ENCODE data around the gene ZDHHC5. TPM values are rescaled to one million over a fixed set of nuclear protein-coding genes. Genes with fewer than 3 reads are reported as not detected.

Gene ZDHHC5
- total RNA-seq (53.8 and 56.2 TPM in 2 replicates), polyA plus RNA-seq (31.5 and 33.7 TPM in 2 replicates), polyA minus RNA-seq (18.0 and 35.9 TPM in 2 replicates)
- total RNA-seq (2013) = 22.7 TPM

- Mint-ChIP-seq H3K9me3 (ENCODE audit: insufficient read depth) (no peaks in the 10 kb centered on the region), H3K4me1 (peaks cover 50% of the 10 kb centered on the region), H3K27ac (peak within 1 kb of the TSS; percentile 100), H3K27me3 (no peaks in the 10 kb centered on the region), H3K4me3 (peak within 1 kb of the TSS; percentile 95)
- Histone ChIP-seq H3K27me3 (replicated peaks in 1 of 4; ENCODE audit: control extremely low read depth in 1 of 4, control insufficient read depth in 3 of 4, insufficient read depth in 4 of 4, low read length in 3 of 4) (no peaks in the 10 kb centered on the region), H3K9ac (ENCODE audit: low read length) (peak within 1 kb of the TSS; percentile 93), H3K27ac (ENCODE audit: low read length in 2 of 2) (peak within 1 kb of the TSS; percentile 98 to 99), H3K9me3 (ENCODE audit: control extremely low read depth in 1 of 3, control insufficient read depth in 2 of 3, insufficient read depth in 1 of 3, low read length in 2 of 3) (no peaks in the 10 kb centered on the region), H3K4me1 (ENCODE audit: control insufficient read depth in 2 of 2, insufficient read depth in 2 of 2, low read length in 2 of 2) (peaks cover 25% of the 10 kb centered on the region in 2 donors), H3K36me3 (replicated peaks in 1 of 2; ENCODE audit: control extremely low read depth in 1 of 2, control insufficient read depth in 1 of 2, extremely low read depth in 1 of 2, insufficient read depth in 2 of 2, low read length in 1 of 2) (peaks cover 0 to 15% of the 10 kb centered on the region in 2 experiments), H4K20me1 (ENCODE audit: control insufficient read depth, insufficient read depth, low read length, poor library complexity, severe bottlenecking) (peaks cover 22% of the 10 kb centered on the region), H3K4me3 (ENCODE audit: control extremely low read depth in 1 of 5, extremely low read depth in 1 of 5, insufficient read depth in 1 of 5, low read depth in 2 of 5, low read length in 4 of 5) (peak within 1 kb of the TSS; percentile 72 to 96 (median 83)), H3K79me2 (ENCODE audit: control insufficient read depth, insufficient read depth, low read length) (peaks cover 53% of the 10 kb centered on the region), H3K4me2 (replicated peaks; ENCODE audit: low read depth, low read length, poor library complexity, severe bottlenecking) (peak within 1 kb of the TSS; percentile 92), H2AFZ (ENCODE audit: insufficient read depth, low read depth, low read length, poor library complexity, severe bottlenecking) (peak within 1 kb of the TSS; percentile 94)
- CTCF ChIA-PET = interaction anchor here (0.7 to 1.6 kb wide), 6 partner anchors 27 to 960 kb away, joined by 3 to 19 read pairs (median 4); no protein-coding TSS in a partner anchor
- DNase-seq (peak; percentile 100), ATAC-seq (ENCODE audit: low read depth) (peak; percentile 78)
- peak; percentile 55 for TF ChIP-seq CTCF (IDR thresholded peaks at IDR 0.05)
- no peak for TF ChIP-seq EZH2 (IDR thresholded peaks at IDR 0.05; ENCODE audit: borderline replicate concordance, insufficient read depth, low read depth, low read length, poor library complexity, severe bottlenecking)
- under 1% methylated on average over 96 of the region's 96 CpGs for WGBS (ENCODE audit: insufficient coverage)
- POLR2A ChIA-PET = interaction anchor here (0.6 to 2.3 kb wide), 4 partner anchors 9 to 1958 kb away, joined by 4 to 22 read pairs (median 9); partner anchors contain the start of gene CLP1
- intact Hi-C loops (cut with micrococcal nuclease) = loop anchor here (1.0 to 5.0 kb wide), 10 partner anchors 11 to 1474 kb away; partner anchors contain the start of genes CLP1, FAM111A, MED19 and P2RX3
Measured at GRCh38 chr11:57667736-57668433, at the start of gene ZDHHC5. Gene ZDHHC5, plus strand, starts transcription at chr11:57668114. Its CDS starts 4,977 bp downstream, at chr11:57673091.

- Histone ChIP-seq H3K79me2 (ENCODE audit: control insufficient read depth, insufficient read depth, low read length) (no peaks in the 10 kb centered on the region), H3K27me3 (replicated peaks in 1 of 4; ENCODE audit: control extremely low read depth in 1 of 4, control insufficient read depth in 3 of 4, insufficient read depth in 4 of 4, low read length in 3 of 4) (no peaks in the 10 kb centered on the region), H4K20me1 (ENCODE audit: control insufficient read depth, insufficient read depth, low read length, poor library complexity, severe bottlenecking) (no peaks in the 10 kb centered on the region), H3K9ac (ENCODE audit: low read length) (no peak overlapping the region), H3K4me1 (ENCODE audit: control insufficient read depth in 2 of 2, insufficient read depth in 2 of 2, low read length in 2 of 2) (no peaks in the 10 kb centered on the region), H2AFZ (ENCODE audit: insufficient read depth, low read depth, low read length, poor library complexity, severe bottlenecking) (no peak overlapping the region), H3K9me3 (ENCODE audit: control extremely low read depth in 1 of 3, control insufficient read depth in 2 of 3, insufficient read depth in 1 of 3, low read length in 2 of 3) (peaks cover 0 to 15% (median 10%) of the 10 kb centered on the region in 3 donors), H3K4me3 (ENCODE audit: control extremely low read depth in 1 of 5, extremely low read depth in 1 of 5, insufficient read depth in 1 of 5, low read depth in 2 of 5, low read length in 4 of 5) (no peak overlapping the region), H3K4me2 (replicated peaks; ENCODE audit: low read depth, low read length, poor library complexity, severe bottlenecking) (no peak overlapping the region), H3K27ac (ENCODE audit: low read length in 2 of 2) (no peak overlapping the region), H3K36me3 (replicated peaks in 1 of 2; ENCODE audit: control extremely low read depth in 1 of 2, control insufficient read depth in 1 of 2, extremely low read depth in 1 of 2, insufficient read depth in 2 of 2, low read length in 1 of 2) (no peaks in the 10 kb centered on the region)
- Mint-ChIP-seq H3K27me3 (peaks cover 26% of the 10 kb centered on the region), H3K4me1 (no peaks in the 10 kb centered on the region), H3K9me3 (ENCODE audit: insufficient read depth) (peaks cover 2% of the 10 kb centered on the region), H3K4me3 (no peak overlapping the region), H3K27ac (no peak overlapping the region)
- TF ChIP-seq EZH2 (IDR thresholded peaks at IDR 0.05; ENCODE audit: borderline replicate concordance, insufficient read depth, low read depth, low read length, poor library complexity, severe bottlenecking) (no peak), CTCF (IDR thresholded peaks at IDR 0.05) (no peak)
- CTCF ChIA-PET = interaction anchor here (0.6 to 1.0 kb wide), 3 partner anchors 14 to 26 kb away, joined by 3 to 4 read pairs (median 3); no protein-coding TSS in a partner anchor
- 91% methylated on average over 1 of the region's 2 CpGs for WGBS (ENCODE audit: insufficient coverage)
- intact Hi-C loops (cut with micrococcal nuclease) = no loop called here
- no peak for DNase-seq
- POLR2A ChIA-PET = no interaction called here
- no peak for ATAC-seq (ENCODE audit: low read depth)
Measured at GRCh38 chr11:57618438-57618837, 49.5 kb upstream of the ZDHHC5 start.
